Stimulated activated CD8-positive, alpha-beta memory T cell treated with anti-CD3 and anti-CD28 coated beads, Interleukin-4, amount 100 ng/mL, for 48 hours (primary cell): Measurements from ENCODE around the gene NFX1.
A peak's percentile ranks its signal among the peaks of the same experiment; 100 is the strongest.
"Not testable (repeated sequence)": the region's sequence is repeated elsewhere in the genome, so short reads cannot be mapped to it uniquely, and the experiment has no call there.

Source experiments
- DNase-seq: peaks from one replicate; pipeline ENCODE4 v3.0.0-alpha.2; 2020

The NFX1 gene

DNA sequence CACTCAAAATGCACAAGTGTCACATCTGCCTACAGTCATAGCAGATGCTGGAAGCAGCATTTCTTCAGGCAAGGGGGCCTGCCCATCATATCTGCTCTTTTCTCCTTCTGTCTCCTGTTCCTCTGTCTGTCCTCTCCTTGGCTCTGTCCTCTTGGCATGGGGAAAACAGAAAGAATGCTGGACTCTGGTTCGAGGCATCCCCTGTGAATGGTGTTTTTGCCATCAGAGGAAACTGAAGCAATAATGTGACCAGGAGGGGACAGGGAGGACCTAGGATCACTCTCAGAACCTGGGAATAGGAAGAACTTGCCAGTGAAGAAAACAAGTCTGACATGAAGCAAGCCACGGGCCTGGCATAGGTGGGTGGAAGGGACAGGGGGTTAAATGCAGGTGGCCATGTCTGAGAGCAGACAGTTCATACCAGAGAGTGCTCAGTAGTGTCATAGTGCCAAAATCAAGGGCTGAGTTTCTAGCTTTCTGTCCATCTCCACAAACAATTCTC is 76.7 kb downstream of the NFX1 start:
- DNase-seq: no peak

DNA sequence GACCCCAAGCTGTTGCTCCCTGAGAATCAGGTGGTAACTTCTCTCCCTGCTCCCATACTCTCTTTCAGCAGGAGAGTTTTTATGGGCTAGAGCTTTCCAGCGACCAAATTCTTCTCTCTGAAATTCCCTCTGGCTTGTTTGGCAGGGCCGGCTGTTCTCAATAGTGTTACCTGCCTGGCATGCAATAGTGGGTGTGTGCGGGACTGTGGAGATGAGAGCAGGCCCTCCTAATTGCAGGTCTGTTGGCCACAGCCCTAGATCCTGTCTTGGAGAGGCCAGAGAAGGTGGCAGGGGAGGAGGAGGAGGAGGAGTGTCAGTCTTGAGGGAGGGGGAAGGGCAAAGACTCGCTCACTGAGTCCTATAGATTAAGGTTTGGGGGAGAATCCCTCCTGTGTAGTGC is 82.6 kb downstream of the NFX1 start:
- no peak for DNase-seq

DNA sequence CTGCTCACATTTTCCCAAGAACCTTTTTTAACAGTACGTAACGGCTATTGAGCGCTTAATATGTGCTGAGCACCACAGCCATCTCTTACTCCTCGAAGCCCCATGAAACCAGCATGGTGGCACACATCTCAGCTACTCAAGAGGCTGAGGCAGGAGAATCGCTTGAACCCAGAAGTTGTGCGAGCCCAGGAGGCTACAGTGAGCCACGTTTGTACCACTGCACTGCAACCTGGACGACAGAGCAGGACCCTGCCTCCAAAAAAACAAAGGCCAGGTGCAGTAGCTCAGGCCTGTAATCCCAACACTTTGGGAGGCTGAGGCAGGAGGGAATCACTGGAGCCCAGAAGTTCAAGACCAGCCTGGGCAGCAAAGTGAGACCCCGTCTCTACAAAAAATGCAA is 83.9 kb downstream of the NFX1 start:
- no peak for DNase-seq

DNA sequence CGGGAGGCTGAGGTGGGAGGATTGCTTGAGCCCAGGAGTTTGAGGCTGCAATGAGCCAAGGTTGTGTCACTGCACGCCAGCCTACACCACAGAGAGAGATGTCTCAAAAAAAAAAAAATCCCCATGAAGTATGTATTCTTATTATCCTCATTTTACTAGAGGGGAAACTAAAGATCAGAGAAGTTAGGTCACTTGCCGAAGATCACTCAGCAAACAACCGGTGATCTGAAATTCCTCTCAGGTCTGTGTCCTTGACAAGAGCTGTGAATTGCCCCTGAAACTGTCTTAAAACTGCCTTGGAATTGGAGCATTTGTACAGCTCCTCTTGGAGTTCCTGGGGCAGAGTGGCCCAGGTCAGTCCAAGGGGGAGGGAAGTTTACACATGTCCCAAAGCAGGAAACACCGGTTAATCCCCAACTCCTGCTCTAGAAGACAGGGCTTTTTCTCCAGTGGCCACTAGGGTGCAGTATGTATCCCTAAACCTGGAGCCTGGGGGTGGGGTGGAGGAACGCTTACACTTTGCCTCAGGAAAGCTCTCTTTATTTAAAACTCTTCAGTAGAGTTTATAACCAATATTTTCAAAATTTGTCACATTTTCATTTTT is 84.4 kb downstream of the NFX1 start:
- peak; percentile 73 for DNase-seq

DNA sequence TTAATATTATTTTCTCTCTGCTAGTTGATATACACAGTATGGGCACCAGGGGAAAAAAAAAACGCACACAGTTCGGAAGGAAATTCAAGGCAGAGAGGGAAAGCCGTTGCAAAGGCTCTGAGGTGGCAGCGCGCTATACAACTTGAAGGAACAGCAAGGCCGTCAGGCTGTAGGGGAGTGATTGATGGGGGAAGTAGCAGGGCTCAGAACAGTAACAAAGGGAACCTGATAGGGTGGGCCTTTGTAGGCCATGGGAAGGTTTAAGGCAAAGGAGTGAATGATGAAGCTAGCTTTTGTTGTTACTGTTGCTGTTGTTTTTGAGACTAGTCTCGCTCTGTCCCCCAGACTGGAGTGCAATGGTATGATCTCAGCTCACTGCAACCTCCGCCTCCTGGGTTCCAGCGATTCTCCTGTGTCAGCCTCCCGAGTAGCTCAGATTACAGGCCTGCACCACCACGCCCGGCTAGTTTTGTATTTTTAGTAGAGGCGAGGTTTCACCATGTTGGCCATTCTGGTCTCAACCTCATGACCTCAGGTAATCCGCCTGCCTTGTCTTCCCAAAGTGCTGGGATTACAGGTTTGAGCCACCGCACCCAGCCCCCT is 85.0 kb downstream of the NFX1 start:
- DNase-seq: no peak

DNA sequence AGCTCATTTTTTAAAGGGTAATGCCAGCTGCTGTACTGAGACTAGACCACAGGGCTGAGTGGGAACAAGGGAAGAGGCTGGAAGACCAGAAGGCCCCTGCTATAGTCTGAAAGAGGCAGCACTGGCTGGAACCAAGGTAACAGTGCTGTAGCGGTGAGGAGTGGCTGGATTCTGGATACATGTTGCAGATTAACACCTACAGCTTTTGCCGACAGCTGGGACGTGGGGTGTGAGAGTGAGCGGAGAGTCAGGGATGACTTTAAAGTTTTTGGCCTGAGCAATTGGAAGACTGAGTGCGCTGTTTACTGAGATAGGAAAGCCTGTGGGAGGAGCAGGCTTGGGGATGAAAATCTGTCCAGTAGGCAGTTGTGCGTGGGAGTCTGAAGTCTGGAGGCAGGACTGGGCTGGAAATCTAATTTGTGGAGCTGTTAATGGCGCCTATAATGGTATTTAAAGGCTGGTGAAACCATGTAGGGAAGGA is 85.6 kb downstream of the NFX1 start:
- no peak for DNase-seq

DNA sequence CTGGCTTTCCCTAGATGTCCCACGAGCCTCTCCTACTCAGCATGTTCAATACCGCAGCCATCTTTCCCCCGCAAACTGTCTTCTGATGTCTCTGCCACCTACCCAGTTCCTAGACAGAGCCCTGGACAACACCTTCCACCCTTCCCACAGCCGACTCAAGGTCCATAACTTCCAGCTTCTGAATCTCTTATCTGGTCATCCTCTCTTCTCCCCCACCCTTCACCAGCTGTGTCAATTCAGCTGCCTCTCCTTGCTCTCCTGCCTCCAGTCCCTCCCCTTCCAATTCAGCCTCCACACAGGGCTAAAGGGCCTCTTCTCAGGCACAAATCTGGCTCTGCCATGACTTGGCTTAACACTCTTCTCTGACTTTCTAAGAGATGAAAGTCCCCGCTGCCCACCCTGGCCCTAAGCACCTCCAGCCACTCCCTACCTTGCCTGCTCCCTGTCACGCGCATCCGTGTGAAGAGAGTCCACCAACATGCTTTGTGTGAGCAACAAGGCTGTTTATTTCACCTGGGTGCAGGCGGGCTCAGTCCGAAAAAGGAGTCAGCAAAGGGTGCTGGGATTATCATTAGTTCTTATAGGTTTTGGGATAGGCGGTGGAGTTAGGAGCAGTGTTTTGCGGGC is 86.9 kb downstream of the NFX1 start:
- DNase-seq: no peak

DNA sequence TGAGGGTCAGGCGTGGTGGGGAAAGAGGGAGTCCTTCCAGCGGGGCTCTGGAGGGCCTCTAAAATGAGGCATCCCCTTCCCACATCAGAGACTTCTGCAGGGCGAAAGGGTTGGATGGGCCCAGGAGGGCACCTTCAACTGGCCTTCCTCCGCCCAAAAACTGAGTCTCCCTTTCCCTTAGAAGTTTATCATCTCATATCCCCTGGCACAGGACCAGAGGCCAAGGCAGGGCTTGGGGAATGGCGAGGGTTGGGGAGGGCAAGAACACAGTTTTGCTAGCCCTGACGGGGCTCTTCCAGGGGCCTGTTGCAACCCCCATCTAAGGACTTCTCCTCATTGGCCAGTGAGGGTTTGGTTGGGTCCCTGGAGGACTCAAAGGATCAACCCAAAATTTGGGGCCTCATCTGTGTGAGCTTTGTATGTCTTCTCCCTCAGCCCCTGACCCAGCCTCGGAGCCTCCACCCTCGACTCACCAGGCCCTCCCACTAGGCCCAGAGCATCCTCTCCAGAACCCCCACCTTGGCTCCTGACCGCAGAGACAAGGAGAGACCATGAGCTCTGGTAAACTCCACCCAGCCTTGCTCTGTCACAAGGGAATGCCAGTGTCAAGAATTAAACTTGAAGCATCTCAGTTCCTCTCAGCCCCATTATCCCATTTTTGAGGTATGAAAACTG is 87.9 kb downstream of the NFX1 start:
- DNase-seq: no peak

DNA sequence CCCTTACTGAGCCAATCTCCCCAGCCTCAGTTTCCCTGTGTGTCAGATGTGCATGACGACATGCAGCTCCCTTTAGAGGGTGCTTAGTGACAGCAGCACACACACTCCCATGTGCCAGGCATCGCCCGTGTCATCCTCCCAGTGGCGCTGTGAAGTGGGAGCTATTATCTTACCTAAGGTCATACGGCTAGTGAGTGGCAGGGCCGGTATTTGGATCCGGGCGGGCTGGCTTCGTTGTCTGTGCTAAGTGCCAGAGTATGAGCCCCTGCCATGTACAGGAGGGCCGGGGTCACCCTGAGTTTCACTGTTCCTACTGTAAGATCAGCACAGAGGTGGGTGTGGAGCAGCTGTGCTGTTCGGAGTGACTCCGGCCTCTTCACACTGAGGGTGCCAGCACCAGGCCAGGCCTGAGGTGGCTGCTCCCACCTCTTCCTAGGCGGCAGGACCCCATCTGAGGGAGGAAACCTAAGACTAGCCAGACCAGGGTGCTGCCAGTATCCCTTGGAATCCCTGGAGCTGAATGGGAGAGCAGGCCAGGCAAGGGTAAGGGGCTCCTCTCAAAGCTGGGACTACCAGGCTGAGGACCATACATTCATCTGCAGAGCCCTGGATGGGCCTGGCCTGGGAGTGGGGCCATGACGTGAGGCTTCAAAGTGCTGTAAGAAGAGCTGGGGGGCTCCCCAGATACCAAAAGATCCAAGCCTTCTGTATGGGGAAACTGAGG is 89.5 kb downstream of the NFX1 start:
- no peak for DNase-seq

DNA sequence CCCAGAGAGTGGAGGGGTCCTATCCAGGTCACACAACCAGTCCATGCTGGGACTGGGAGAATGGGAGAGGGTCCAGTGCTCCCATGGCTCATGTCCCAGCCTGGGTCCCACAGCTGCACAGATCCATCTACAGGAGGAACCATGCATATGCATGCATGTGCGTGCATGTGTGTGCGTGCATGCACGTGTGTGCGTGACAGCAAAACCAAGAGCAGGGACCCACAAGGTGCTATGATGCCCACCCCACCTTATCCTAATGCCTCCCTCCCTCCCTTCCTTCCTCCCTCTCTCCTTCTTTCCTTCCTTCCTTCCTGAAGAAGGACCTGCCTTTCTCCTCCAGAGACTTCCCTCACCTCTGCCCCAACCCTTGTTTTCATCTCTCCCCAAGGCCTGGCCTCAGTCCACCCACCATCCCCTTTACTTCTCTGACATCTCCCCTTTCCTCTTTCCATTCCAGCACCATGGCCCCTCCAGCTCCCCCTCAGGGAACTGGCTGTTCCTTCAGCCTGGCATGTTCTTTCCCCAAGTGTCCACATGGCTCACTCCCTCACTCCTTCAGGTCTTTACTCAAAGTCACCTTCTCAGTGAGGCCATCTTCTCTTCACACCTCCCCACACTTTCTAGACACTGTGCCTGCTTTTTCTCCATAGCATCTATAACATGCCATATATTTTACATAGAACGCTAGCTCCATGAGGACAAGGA is 90.2 kb downstream of the NFX1 start:
- no peak for DNase-seq

DNA sequence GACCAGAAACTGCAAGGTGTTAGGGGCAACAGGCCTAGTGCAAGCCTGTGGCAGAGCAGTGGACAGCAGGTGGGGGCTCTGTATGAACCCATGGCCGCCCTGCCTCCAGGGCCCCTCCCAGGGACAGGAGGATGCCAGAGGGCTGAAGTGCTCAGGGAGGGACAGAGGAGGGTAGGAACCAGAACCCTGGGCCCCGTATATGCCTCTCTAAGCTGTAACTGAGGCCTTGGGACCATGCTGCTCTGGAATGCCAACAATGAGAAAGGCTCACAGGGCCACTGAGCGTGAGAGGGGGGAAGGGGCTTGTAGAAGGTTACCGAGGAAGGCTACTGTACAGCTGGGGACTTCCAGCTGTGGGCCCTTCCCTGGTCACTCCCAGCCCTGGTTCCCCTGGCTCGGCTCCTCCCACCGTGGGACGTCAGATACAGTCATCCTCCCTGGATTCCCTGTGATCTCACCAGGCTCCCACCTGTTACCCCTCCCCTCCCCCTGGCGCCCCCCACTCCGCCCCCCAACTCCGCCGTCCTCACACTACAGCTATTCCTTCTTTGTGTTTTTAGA is 91.0 kb downstream of the NFX1 start:
- no peak for DNase-seq

DNA sequence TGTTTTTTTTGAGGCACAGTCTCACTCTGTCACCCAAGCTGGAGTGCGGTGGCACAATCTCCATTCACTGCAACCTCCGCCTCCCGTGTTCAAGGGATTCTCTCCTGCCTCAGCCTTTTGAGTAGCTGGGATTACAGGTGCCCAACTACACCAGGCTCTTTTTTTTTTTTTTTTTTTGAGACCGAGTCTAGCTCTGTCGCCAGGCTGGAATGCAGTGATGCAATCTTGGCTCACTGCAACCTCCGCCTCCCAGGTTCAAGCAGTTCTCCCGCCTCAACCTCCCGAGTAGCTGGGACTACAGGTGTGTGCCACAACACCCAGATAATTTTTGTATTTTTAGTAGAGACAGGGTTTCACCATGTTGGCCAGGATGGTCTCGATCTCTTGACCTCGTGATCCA is 92.1 kb downstream of the NFX1 start:
- DNase-seq: not testable (repeated sequence)

DNA sequence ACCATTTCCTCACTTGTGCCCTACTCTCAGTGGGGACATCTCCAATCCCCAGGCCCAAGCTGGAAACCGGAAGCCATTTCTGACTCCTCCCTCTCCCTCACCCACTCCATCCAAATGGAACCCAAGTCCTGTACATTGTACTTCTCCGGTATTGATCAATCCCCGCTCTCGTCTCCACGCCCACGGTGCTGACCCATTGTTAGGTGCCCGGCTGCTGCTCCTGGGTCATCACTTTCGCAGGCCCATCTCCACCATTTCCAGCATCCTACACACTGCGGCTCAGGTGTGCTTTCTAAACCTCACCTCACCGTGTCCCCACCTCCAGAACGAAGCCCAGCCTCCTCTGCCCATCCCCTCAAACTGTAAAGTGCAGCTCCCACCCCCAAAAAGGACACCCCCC is 93.1 kb downstream of the NFX1 start:
- DNase-seq: not testable (repeated sequence)

DNA sequence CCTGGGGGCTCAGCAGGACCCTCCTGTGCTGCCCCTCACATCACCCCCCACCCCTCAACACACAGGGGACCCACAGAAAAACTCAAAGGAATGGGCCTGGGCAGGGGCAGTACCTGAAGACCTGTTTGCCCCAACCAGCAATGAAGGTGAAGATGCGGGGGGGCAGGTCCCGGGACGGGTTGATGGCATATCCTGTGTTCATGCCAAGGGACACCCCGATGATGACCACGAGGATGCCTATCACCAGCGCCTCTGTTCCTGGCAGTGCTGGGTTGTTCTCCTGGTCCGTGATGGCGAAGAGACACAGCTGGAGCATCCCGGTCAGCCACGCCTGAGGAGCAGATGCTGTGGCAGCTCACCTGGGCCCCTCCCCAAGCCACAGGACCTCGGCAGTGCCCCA is 95.2 kb downstream of the NFX1 start:
- not testable (repeated sequence) for DNase-seq

DNA sequence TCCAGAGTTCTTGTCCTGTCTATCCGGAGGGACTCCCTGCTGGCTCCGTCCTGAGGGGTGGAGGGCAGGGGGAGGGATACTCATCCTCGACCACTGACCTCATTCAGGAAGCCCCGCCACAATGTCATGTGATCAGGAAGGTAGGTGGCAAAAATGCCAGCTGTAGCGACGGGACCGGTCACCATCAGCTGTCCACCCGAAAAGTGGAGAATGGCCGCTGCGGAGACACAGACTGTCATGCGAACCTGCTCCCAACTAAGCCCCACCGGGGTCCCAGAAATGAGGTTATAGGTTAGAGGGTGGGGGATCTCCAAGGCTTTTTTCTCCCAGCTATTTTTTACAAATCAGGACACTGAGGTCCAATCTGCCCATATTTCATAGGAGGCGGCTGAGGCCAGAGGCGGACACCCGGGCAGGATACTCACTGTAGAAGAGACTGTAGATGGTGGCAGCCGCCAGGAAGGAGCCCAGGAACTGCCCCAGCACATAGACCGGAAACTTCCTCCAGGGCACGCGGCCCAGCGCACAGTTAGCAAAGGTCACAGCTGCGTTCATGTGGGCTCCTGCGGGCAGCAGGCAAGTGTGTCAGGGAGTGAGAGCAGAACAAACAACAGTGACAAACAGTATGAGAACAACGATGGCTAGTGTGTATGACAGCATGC is 95.8 kb downstream of the NFX1 start:
- DNase-seq: not testable (repeated sequence)

DNA sequence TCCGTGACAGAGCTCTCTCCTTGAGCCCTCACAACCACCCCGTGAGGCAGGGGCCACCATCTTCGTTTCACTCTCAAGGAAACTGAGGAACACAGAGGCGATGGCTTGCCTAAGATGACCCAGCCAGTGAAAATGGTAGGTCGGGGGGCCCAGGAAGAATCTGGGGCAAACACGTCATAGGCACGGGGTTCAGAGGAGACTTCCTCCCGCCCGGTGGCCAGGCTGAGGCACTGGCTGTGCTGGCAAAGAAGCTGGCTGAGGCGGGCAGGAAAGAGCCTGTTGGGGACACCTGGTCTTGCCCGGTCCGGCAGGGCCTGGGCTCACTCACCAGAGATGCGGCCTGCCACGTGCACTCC is 96.3 kb downstream of the NFX1 start:
- not testable (repeated sequence) for DNase-seq

DNA sequence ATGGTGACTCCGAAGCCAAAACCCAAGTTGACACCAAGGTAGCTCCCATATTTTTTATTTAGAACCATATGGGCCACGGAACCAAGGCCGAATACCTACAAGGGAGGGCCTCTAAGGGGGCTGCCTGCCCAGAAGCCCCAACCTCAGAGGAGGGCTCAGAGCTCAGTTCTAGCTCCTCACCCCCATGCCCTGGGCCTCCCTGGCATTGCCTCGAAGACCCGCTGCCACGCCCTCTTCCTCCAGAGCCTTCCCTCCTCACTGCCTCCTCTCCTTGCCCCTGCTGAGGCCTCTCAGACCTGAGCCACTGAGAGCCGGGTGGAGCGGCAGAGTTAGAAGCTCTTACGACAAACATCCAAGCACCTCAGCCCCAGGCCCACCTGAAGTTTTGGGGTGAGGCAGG is 96.7 kb downstream of the NFX1 start:
- DNase-seq: not testable (repeated sequence)

DNA sequence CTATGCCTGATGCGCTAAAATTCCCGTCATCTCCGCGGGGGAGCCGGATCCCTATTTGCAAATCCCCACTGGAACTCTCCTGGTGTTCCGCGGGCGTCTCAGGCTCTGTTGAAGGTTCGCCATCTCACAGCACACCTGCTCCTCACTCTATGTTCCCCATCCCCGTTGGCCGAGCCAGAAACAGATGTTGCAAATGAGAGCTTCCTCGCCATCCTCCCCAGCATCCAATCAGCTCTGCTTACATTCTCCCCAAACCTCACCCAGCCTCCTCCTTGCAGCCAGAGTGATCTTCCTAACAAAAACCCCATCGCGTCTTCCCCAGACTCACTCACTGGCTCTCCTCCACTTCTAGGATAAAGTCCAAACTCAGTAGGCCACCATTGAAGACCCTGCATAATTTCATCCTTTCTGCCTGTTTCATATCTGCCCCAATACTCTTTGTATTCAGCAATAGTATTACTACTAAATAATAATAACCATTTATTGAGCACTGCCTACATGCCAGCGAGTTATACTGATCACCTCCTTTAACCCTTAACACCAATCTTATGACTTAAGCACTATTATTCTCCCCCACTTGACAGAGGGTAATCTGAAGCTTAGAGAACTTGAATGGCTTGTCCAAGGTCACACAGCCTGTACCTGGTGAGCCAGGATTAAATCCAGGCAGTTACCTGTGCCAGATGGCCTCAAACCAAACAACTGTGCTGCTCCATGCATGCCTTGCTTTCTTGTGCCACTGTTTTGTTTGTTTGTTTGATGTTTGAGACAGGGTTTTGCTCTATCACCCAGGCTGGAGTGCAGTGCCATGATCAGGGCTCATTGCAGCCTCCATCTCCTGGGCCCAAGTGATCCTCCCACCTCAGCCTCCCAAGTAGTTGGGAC is 98.0 kb downstream of the NFX1 start:
- no peak for DNase-seq

DNA sequence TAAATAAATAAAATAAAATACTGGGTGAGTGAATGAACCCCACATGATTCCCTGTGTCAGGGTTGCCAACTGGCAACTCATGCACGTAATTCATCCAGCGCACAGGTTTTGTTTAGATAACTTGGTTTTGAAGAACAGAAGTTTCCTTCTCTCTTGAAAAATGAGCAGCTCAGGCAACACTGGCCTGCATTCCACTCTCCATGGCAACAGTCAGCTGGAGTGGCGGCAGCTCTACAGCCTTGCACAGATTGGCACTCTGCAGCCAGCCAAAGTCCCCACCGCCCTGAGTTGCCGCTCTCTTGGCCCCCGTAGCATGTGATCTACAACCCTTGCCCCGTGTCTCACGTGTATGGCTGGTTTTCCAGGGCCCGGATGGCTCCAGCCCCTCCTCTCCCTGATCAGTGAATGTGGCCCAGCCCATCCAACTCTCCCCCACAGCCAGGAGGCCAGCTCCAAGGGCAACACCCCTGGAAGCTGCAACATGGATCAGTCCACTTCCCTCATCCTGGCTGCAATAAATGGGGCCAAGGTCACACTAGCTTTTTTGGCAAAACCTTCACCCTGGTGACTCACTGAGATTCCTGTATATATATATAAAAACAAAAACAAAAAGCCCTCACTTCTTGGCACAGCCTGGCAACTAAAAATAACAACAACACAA is 100.9 kb downstream of the NFX1 start:
- not testable (repeated sequence) for DNase-seq

DNA sequence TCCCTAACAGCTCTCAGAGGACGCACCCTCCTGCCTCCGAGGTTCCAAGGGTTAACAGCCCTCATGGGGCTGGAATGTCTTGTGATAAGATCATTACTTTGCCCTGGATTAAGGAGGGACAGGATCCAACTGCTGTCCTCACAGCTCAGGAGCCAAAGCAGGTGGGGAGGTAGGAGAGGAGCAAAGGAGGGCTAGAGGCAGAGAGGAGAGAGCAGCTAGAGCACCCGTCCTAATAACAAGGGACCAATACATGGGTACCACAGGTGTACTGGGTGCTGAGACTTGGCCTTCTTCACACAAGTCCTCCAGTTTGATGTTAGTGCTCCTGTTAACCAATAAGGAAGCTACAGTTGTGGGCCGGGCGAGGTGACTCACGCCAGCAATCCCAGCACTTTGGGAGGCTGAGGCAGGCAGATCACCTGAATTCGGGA is 102.3 kb downstream of the NFX1 start:
- not testable (repeated sequence) for DNase-seq
